Muscle of arm (tissue), 12 donors: ENCODE measurements around the gene CD300C. TPM values are rescaled to one million over a fixed set of nuclear protein-coding genes. Genes with fewer than 3 reads are reported as not detected.
"Not testable (repeated sequence)": the region's sequence is repeated elsewhere in the genome, so short reads cannot be mapped to it uniquely, and the experiment has no call there.

Source experiments
- DNase-seq: peaks from one replicate; pipeline ENCODE4 v3.0.0-alpha.2; 2013
- polyA plus RNA-seq, 12 donors: library from polyadenylated mRNA; unstranded; fragments of 120-200 nt; gene quantifications; one replicate each; pipeline ENCODE4 v1.2.1, GENCODE V29; 2013; ENCODE audit not compliant: insufficient read length in 12 of 12

Gene CD300C
- polyA plus RNA-seq, 12 donors, result 0.18 to 0.76 (median 0.52) TPM; not detected in 2

- DNase-seq, result no peak
Observed at GRCh38 chr17:74536890-74537289, 9.0 kb downstream of the CD300C start.

GRCh38 chr17:74532115-74532514 lies 13.8 kb downstream of the CD300C start:
- DNase-seq, result no peak

GRCh38 chr17:74531231-74531761 lies 14.6 kb downstream of the CD300C start, which contains the start of gene CD300LB:
TSS of gene CD300LB (minus strand) at chr17:74531475. CDS start at chr17:74531350, 125 bp downstream.
- no peak for DNase-seq

- DNase-seq, result no peak
Observed at GRCh38 chr17:74530831-74531150, 15.1 kb downstream of the CD300C start.

- DNase-seq, result no peak
Observed at GRCh38 chr17:74529243-74529642, 16.7 kb downstream of the CD300C start.

GRCh38 chr17:74528491-74529199 lies 17.3 kb downstream of the CD300C start:
- no peak for DNase-seq

GRCh38 chr17:74527756-74528155 lies 18.2 kb downstream of the CD300C start:
- no peak for DNase-seq

- DNase-seq, result no peak
Observed at GRCh38 chr17:74527081-74527480, 18.8 kb downstream of the CD300C start.

GRCh38 chr17:74526681-74527080 lies 19.2 kb downstream of the CD300C start:
- no peak for DNase-seq

GRCh38 chr17:74525781-74526288 lies 20.1 kb downstream of the CD300C start:
- DNase-seq, result no peak

- no peak for DNase-seq
Observed at GRCh38 chr17:74525465-74525725, 20.5 kb downstream of the CD300C start.

- DNase-seq, result no peak
Observed at GRCh38 chr17:74524653-74525464, 21.1 kb downstream of the CD300C start.

GRCh38 chr17:74523308-74523707 lies 22.6 kb downstream of the CD300C start:
- no peak for DNase-seq

GRCh38 chr17:74522381-74523105 lies 23.4 kb downstream of the CD300C start:
- no peak for DNase-seq

- no peak for DNase-seq
Observed at GRCh38 chr17:74521701-74522201, 24.2 kb downstream of the CD300C start.

GRCh38 chr17:74520790-74521480 lies 25.0 kb downstream of the CD300C start:
- DNase-seq, result no peak

GRCh38 chr17:74520016-74520434 lies 25.9 kb downstream of the CD300C start:
- no peak for DNase-seq

GRCh38 chr17:74518413-74518981 lies 27.4 kb downstream of the CD300C start:
- DNase-seq, result not testable (repeated sequence)

GRCh38 chr17:74516561-74517328 lies 29.2 kb downstream of the CD300C start:
- DNase-seq, result no peak

GRCh38 chr17:74515941-74516340 lies 30.0 kb downstream of the CD300C start:
- no peak for DNase-seq
